Psoas muscle (tissue), 8 donors: ENCODE results near the gene GOSR2. TPM values are rescaled to one million over a fixed set of nuclear protein-coding genes. Genes with fewer than 3 reads are reported as not detected.
A peak's percentile ranks its signal among the peaks of the same experiment; 100 is the strongest.
"Not testable (repeated sequence)": the region's sequence is repeated elsewhere in the genome, so short reads cannot be mapped to it uniquely, and the experiment has no call there.

Experiments used
- ATAC-seq, 4 donors: fragments of 200-7000 bp; cut with Tn5 transposase; one replicate each; pipeline ENCODE4 v1.9.1; 2020; ENCODE audit warnings: moderate library complexity in 3 of 4, mild to moderate bottlenecking in 2 of 4
- DNase-seq, 2 donors: peaks; one replicate each; pipeline ENCODE4 v3.0.0-alpha.2; 2020
- H3K27ac ChIP-seq: fragments of 200-600 bp; one replicate; pipeline ENCODE4 v1.8.0; 2022
- H3K27me3 ChIP-seq, 3 donors: fragments of 200-600 bp in 1 of 3; one replicate each; pipeline versions ENCODE4 v1.6.1 to v1.8.0; 2013 to 2022; ENCODE audit warnings: low read length in 2 of 3, mild to moderate bottlenecking in 2 of 3, moderate library complexity in 1 of 3; ENCODE audit not compliant: insufficient read depth in 3 of 3
- H3K36me3 ChIP-seq, 2 donors: fragments of 200-600 bp in 1 of 2; one replicate each; pipeline versions ENCODE4 v1.6.1 to v1.8.0; 2013 to 2022; ENCODE audit warnings: low read depth in 1 of 2, mild to moderate bottlenecking in 1 of 2, moderate library complexity in 1 of 2; ENCODE audit not compliant: insufficient read depth in 1 of 2
- H3K4me1 ChIP-seq: fragments of 200-600 bp; one replicate; pipeline ENCODE4 v1.8.0; 2022
- H3K4me3 ChIP-seq: fragments of 200-600 bp; one replicate; pipeline ENCODE4 v1.8.0; 2022; ENCODE audit warnings: mild to moderate bottlenecking
- H3K9me3 ChIP-seq: fragments of 200-600 bp; one replicate; pipeline ENCODE4 v1.8.0; 2022
- WGBS, 3 donors: extraction: QIAGEN DNeasy Blood & Tissue Kit; methylation state at CpG; one replicate each; pipeline versions ENCODE4 v1.1.6 to v1.1.7; 2013; 5-methylcytosine and 5-hydroxymethylcytosine counted together
- intact Hi-C, 2 donors: fragments of 100-400 bp; cut with DNase I; formaldehyde crosslinking; loops; one replicate each; pipeline versions ENCODE4 v1.11.0 to v1.14.2; 2022
- polyA plus RNA-seq, 3 donors: library from polyadenylated mRNA; stranded (reverse); fragments of 200-250 nt; gene quantifications; one replicate each; pipeline ENCODE4 v1.2.3, GENCODE V29; 2013
- total RNA-seq, 4 donors: library from RNA; stranded (reverse); fragmentation: NEBNext Ultra II Directional in 2 of 4; extraction: Animal tissue kit (Norgen Biotek cat#: 25700) in 2 of 4; gene quantifications; one replicate each; pipeline versions ENCODE4 v1.2.1 to v1.2.4, GENCODE V29; 2021 to 2023
- TF ChIP-seq, protein P1 (sequence below): fragments of 200-600 bp; IDR thresholded peaks from one replicate; pipeline ENCODE4 v1.8.0; 2022; ENCODE audit warnings: antibody characterized with exemption
- donor health status: healthy with polysubstance abuse.
- donor health status: DM: no; HTN: no; CAD: no; lungs with moderate emphysema.
- donor health status: Bipolar disorder and iron deficiency.
- donor health status: healthy.
- donor health status: DM: yes; HTN: yes; CAD: no.
- donor health status: DM: no; HTN: no; CAD: no.
- donor health status: DM: no; HTN: no; CAD: no.
- donor health status: DM: yes; HTN: yes; CAD: no.

GOSR2 gene
- total and polyA plus RNA-seq, 7 donors = 26.4 to 56.9 (median 44.9) TPM

GRCh38 chr17:46983782-46984181 is 60.8 kb downstream of the GOSR2 start:
- DNase-seq (no peak), ATAC-seq (peak in 2 of 4 donors; percentile 10 to 14)
- TF ChIP-seq, protein P1, sequence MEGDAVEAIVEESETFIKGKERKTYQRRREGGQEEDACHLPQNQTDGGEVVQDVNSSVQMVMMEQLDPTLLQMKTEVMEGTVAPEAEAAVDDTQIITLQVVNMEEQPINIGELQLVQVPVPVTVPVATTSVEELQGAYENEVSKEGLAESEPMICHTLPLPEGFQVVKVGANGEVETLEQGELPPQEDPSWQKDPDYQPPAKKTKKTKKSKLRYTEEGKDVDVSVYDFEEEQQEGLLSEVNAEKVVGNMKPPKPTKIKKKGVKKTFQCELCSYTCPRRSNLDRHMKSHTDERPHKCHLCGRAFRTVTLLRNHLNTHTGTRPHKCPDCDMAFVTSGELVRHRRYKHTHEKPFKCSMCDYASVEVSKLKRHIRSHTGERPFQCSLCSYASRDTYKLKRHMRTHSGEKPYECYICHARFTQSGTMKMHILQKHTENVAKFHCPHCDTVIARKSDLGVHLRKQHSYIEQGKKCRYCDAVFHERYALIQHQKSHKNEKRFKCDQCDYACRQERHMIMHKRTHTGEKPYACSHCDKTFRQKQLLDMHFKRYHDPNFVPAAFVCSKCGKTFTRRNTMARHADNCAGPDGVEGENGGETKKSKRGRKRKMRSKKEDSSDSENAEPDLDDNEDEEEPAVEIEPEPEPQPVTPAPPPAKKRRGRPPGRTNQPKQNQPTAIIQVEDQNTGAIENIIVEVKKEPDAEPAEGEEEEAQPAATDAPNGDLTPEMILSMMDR = no peak
- H3K4me1 ChIP-seq = peaks cover 14% of the 10 kb centered on the region
- intact Hi-C loops = no loop called here
- H3K27me3 ChIP-seq = peaks cover 0 to 21% (median 0%) of the 10 kb centered on the region in 3 donors
- H3K4me3 ChIP-seq = no peak overlapping the region
- H3K9me3 ChIP-seq = no peaks in the 10 kb centered on the region
- H3K36me3 ChIP-seq = no peaks in the 10 kb centered on the region
- WGBS, 3 donors = 40 to 55% (median 51%) methylated on average over 6 of the region's 6 CpGs
- H3K27ac ChIP-seq = peak overlapping the region; percentile 86

- DNase-seq = peak in 1 of 2 donors; percentile 68
- H3K9me3 ChIP-seq = no peaks in the 10 kb centered on the region
- peak overlapping the region; percentile 26 for H3K4me3 ChIP-seq
- H3K27me3 ChIP-seq = peaks cover 0 to 15% (median 0%) of the 10 kb centered on the region in 3 donors
- no peaks in the 10 kb centered on the region for H3K36me3 ChIP-seq
- intact Hi-C loops = no loop called here
- WGBS, 3 donors = 15 to 18% (median 17%) methylated on average over 6 of the region's 6 CpGs
- peak overlapping the region; percentile 86 for H3K27ac ChIP-seq
- ATAC-seq = peak; percentile 87 to 99 (median 98)
- peaks cover 10% of the 10 kb centered on the region for H3K4me1 ChIP-seq
- TF ChIP-seq, protein P1 = no peak
Measured at GRCh38 chr17:46984341-46984740, 61.4 kb downstream of the GOSR2 start.

GRCh38 chr17:46984892-46985291 is 61.9 kb downstream of the GOSR2 start:
- no peak for DNase-seq
- Histone ChIP-seq H3K4me1 (peaks cover 7% of the 10 kb centered on the region), H3K27ac (peak overlapping the region; percentile 86), H3K27me3 (peaks cover 0 to 13% (median 0%) of the 10 kb centered on the region in 3 donors), H3K36me3 (no peaks in the 10 kb centered on the region), H3K9me3 (no peaks in the 10 kb centered on the region), H3K4me3 (peak overlapping the region; percentile 26)
- WGBS, 3 donors = 10 to 16% (median 13%) methylated on average over 5 of the region's 5 CpGs
- intact Hi-C loops = no loop called here
- TF ChIP-seq, protein P1 = no peak
- ATAC-seq = peak in 3 of 4 donors; percentile 33 to 63 (median 55)

- Histone ChIP-seq H3K27me3 (peaks cover 0 to under 1% (median 0%) of the 10 kb centered on the region in 3 donors), H3K36me3 (no peaks in the 10 kb centered on the region), H3K9me3 (no peaks in the 10 kb centered on the region), H3K4me1 (peaks cover 7% of the 10 kb centered on the region), H3K4me3 (no peak overlapping the region), H3K27ac (no peak overlapping the region)
- intact Hi-C loops = no loop called here
- TF ChIP-seq, protein P1 = no peak
- DNase-seq = no peak
- no peak for ATAC-seq
- 52 to 61% (median 55%) methylated on average over 7 of the region's 7 CpGs for WGBS, 3 donors
Measured at GRCh38 chr17:46986366-46986765, 63.4 kb downstream of the GOSR2 start.

DNA sequence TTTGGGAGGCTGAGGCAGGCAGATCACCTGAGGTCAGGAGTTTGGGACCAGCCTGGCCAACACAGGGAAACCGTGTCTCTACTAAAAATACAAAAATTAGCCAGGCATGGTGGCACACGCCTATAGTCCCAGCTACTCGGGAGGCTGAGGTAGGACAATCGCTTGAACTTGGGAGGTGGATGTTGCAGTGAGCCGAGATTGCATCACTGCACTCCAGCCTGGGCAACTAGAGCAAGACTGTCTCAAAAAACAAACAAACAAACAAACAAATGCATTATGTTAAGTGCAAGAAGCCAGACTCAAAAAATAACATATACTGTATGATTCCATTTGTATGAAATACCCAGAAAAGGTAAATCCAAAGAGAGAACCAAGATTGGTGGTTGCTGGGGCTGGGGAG is 65.0 kb downstream of the GOSR2 start:
- intact Hi-C loops, H3K27ac ChIP-seq, H3K9me3 ChIP-seq, ATAC-seq, H3K4me1 ChIP-seq, DNase-seq, H3K4me3 ChIP-seq, H3K27me3 ChIP-seq, H3K36me3 ChIP-seq: not testable (repeated sequence)
- 89 to 92% (median 90%) methylated on average over 5 of the region's 5 CpGs for WGBS, 3 donors
